ENCODE data around the gene BPIFB3.

- no peak for TF ChIP-seq CTCF (IDR thresholded peaks at IDR 0.05)
- TF ChIP-seq POLR2A (IDR thresholded peaks at IDR 0.05) = no peak
Measured at GRCh38 chr20:33091147-33091546, 37.4 kb downstream of the BPIFB3 start.

Measured in adrenal gland (tissue), 5 donors.